HepG2 (cell line): ENCODE results near the gene SLC25A46. TPM values are rescaled to one million over a fixed set of nuclear protein-coding genes. Genes with fewer than 3 reads are reported as not detected.

Experiments
- NFAT5 ChIP-seq: sonication (generic); formaldehyde crosslinking; IDR thresholded peaks from 2 replicates; pipeline ENCODE4 v1.4.0; 2020; ENCODE audit warnings: missing genetic modification reagents
- RERE ChIP-seq: IDR thresholded peaks from 2 replicates; pipeline ENCODE4 v1.6.1; 2016; ENCODE audit warnings: low read depth, missing genetic modification reagents, missing compliant biosample characterization
- RFX5 ChIP-seq: IDR thresholded peaks from 2 replicates; pipeline ENCODE4 v1.6.1; 2011; ENCODE audit warnings: low read depth, low read length, improper control_type of control experiment
- SYNCRIP ChIP-seq: fragments of 200-400 bp; formaldehyde crosslinking; IDR thresholded peaks from 2 replicates; pipeline ENCODE4 v1.6.1; 2018; ENCODE audit warnings: mild to moderate bottlenecking, low read depth, low read length; ENCODE audit not compliant: insufficient read depth
- TERF1 ChIP-seq: sonication (generic); formaldehyde crosslinking; IDR thresholded peaks from 2 replicates; pipeline ENCODE4 v1.8.0; 2022; ENCODE audit warnings: mild to moderate bottlenecking, missing genetic modification reagents, moderate library complexity
- TIGD3 ChIP-seq: sonication (generic); formaldehyde crosslinking; IDR thresholded peaks from 2 replicates; pipeline ENCODE4 v1.5.1; 2020; ENCODE audit warnings: mild to moderate bottlenecking, missing genetic modification reagents, borderline replicate concordance
- ZC3H13 ChIP-seq: sonication (generic); formaldehyde crosslinking; IDR thresholded peaks from 2 replicates; pipeline ENCODE4 v1.8.1; 2023; ENCODE audit warnings: mild to moderate bottlenecking, missing genetic modification reagents, moderate library complexity
- ZGPAT ChIP-seq: IDR thresholded peaks from 2 replicates; pipeline ENCODE4 v1.6.1; 2016; ENCODE audit warnings: mild to moderate bottlenecking
- ZNF503 ChIP-seq: sonication (generic); formaldehyde crosslinking; IDR thresholded peaks from 2 replicates; pipeline ENCODE4 v1.4.0; 2020; ENCODE audit warnings: missing genetic modification reagents
- polyA plus RNA-seq, 8 experiments: library from polyadenylated mRNA; depleted of rRNA in 3 of 8; stranded (reverse) in 7 of 8; unstranded in 1 of 8; fragments of >200 nt; fragmentation: Illumina TruSeq in 4 of 8; extraction: Trizol in 4 of 8; gene quantifications; 2 replicates each; pipeline versions ENCODE4 v1.2.1 to v1.2.3, GENCODE V29; 2011 to 2016; ENCODE audit warnings: low read depth in 4 of 8, missing spikeins in 1 of 8, mixed read lengths in 1 of 8; ENCODE audit not compliant: insufficient read depth in 1 of 8
- total RNA-seq, 5 experiments: library from RNA; depleted of rRNA; stranded (reverse); fragments of >200 nt; fragmentation: Illumina TruSeq; extraction: Trizol; gene quantifications; 2 replicates each; pipeline ENCODE4 v1.2.3, GENCODE V29; 2016; ENCODE audit warnings: low read depth in 1 of 5

The SLC25A46 gene
- total and polyA plus RNA-seq, 2 of the 13 experiments (the other 11 are each of a cell fraction or from before 2014, with no cell fraction given): 14.2 to 34.6 TPM

- TF ChIP-seq NFAT5: peak; percentile 65
- TF ChIP-seq RERE (CRISPR knock-in tag): no peak
- TF ChIP-seq TIGD3 (CRISPR knock-in tag): peak; percentile 42; the same call in 1 of the 2 replicates
- peak; percentile 81 for TF ChIP-seq RFX5
- TF ChIP-seq SYNCRIP: no peak
- TF ChIP-seq ZNF503 (CRISPR knock-in tag): no peak
- TF ChIP-seq ZC3H13 (CRISPR knock-in tag): no peak
- peak; percentile 88 for TF ChIP-seq ZGPAT (CRISPR knock-in tag)
- TF ChIP-seq TERF1: no peak
These were observed at the start of gene SLC25A46 (continued) for GRCh38 chr5:110738812-110739651.
